ENCODE data around the gene FDX2. TPM values are rescaled to one million over a fixed set of nuclear protein-coding genes. Genes with fewer than 3 reads are reported as not detected.

Gene FDX2
- total RNA-seq, 4 donors from 2014 or later, result 9.1 to 32.0 (median 21.9) TPM

DNA sequence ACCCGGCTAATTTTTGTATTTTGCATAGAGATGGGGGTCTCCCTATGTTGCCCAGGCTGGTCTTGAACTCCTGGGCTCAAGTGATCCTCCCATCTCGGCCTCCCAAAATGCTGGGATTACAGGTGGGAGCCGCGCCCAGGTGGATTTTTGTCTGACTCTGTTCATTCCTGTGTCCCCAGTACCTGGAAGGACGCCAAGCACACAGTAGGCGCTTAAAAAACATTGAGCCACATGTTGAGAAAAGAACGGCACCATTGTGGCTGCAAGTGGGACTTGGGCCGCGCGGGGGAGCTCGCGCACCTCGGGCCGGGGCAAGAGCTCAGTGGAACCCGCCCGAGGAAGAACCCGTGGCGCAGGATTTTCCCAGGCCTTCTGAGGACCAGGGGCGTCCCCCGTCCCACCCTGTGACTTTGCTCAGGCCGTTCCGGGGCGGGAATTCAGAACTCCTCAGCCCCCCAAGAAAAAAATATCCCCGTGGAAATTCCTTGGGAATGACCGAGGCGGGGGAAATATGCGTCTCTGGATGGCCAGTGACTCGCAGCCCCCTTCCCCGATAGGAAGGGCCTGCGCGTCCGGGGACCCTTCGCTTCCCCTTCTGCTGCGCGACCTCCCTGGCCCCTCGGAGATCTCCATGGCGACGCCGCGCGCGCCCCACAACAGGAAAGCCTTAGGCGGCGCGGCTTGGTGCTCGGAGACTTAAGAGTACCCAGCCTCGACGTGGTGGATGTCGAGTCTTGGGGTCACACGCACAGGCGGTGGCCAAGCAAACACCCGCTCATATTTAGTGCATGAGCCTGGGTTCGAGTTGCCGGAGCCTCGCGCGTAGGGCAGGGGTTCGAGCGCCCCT, 46.3 kb downstream of the FDX2 start:
- peak; percentile 81 to 94 (median 92) for TF ChIP-seq CTCF (IDR thresholded peaks at IDR 0.05 in 4 of 5, conservative IDR thresholded peaks at IDR 0.05 in 1 of 5)
- no peak for TF ChIP-seq POLR2A (IDR thresholded peaks at IDR 0.05)
- intact Hi-C loops (cut with DNase I; ENCODE audit: low total_unique reads), result loop anchor here (1.0 to 5.0 kb wide), 2 partner anchors 63 to 120 kb away; partner anchors contain the start of gene RAVER1

GRCh38 chr19:10268071-10268470, 47.7 kb downstream of the FDX2 start:
- DNase-seq, result no peak
- peaks cover 5 to 21% of the 10 kb centered on the region in 2 donors for H3K4me1 ChIP-seq
- H3K27me3 ChIP-seq, result peaks cover 7 to 24% (median 18%) of the 10 kb centered on the region in 3 donors
- peak overlapping the region; percentile 38 to 84 (median 63) for H3K27ac ChIP-seq
- H3K9me3 ChIP-seq, result no peaks in the 10 kb centered on the region
- no peak for TF ChIP-seq POLR2A (IDR thresholded peaks at IDR 0.05)
- no peak for TF ChIP-seq CTCF (IDR thresholded peaks at IDR 0.05 in 4 of 5, conservative IDR thresholded peaks at IDR 0.05 in 1 of 5)
- intact Hi-C loops (cut with DNase I; ENCODE audit: low total_unique reads), result no loop called here
- no peaks in the 10 kb centered on the region for H3K36me3 ChIP-seq
- H3K4me3 ChIP-seq, result no peak overlapping the region
- in situ Hi-C loops (cut with MboI; ENCODE audit: low sequenced_read_pairs in 4 of 4), result loop anchor here (5.0 kb wide), 1 partner anchor 119 kb away; no protein-coding TSS in a partner anchor
- ATAC-seq, result peak in 1 of 2 donors; percentile 26

More for the DNA sequence above, 46.3 kb downstream of the FDX2 start:
- Histone ChIP-seq H3K27ac (peak overlapping the region; percentile 75 to 84 (median 78)), H3K9me3 (no peaks in the 10 kb centered on the region), H3K4me3 (peak overlapping the region; percentile 49 to 60 (median 56)), H3K36me3 (no peaks in the 10 kb centered on the region), H3K27me3 (peaks cover 7 to 24% (median 18%) of the 10 kb centered on the region in 3 donors), H3K4me1 (peaks cover 5 to 21% of the 10 kb centered on the region in 2 donors)
- ATAC-seq, result peak; percentile 72 to 75
- in situ Hi-C loops (cut with MboI; ENCODE audit: low sequenced_read_pairs in 4 of 4), result loop anchor here (5.0 kb wide), 1 partner anchor 118 kb away; no protein-coding TSS in a partner anchor
- DNase-seq, result peak; percentile 47 to 70

DNA sequence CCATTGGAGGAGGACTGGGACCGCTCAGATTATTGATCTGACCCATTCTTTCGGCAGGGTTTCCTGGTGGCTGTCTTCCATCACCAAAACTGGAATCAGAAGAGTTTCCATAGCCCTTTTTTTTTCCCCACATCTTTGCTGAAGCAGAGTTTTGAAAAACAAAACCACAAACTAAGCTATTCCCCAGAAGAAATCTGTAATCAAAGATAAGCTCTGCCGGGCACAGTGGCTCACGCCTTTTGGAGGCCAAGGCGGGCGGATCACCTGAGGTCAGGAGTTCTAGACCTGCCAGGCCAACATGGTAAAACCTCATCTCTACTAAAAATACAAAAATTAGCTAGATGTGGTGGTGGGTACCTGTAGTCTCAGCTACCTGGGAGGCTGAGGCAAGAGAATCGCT, 49.1 kb downstream of the FDX2 start:
- no peak for ATAC-seq
- H3K27ac ChIP-seq, result no peak overlapping the region
- H3K36me3 ChIP-seq, result no peaks in the 10 kb centered on the region
- H3K4me3 ChIP-seq, result no peak overlapping the region
- intact Hi-C loops (cut with DNase I; ENCODE audit: low total_unique reads), result no loop called here
- peaks cover 5 to 21% of the 10 kb centered on the region in 2 donors for H3K4me1 ChIP-seq
- DNase-seq, result no peak
- H3K9me3 ChIP-seq, result no peaks in the 10 kb centered on the region
- H3K27me3 ChIP-seq, result peaks cover 7 to 24% (median 18%) of the 10 kb centered on the region in 3 donors
- in situ Hi-C loops (cut with MboI; ENCODE audit: low sequenced_read_pairs in 4 of 4), result loop anchor here (5.0 kb wide), 1 partner anchor 121 kb away; no protein-coding TSS in a partner anchor
- TF ChIP-seq POLR2A (IDR thresholded peaks at IDR 0.05) (no peak), CTCF (IDR thresholded peaks at IDR 0.05 in 4 of 5, conservative IDR thresholded peaks at IDR 0.05 in 1 of 5) (no peak)

GRCh38 chr19:10262771-10263170, 53.0 kb downstream of the FDX2 start:
- Histone ChIP-seq H3K4me1 (no peaks in the 10 kb centered on the region), H3K9me3 (no peaks in the 10 kb centered on the region), H3K27me3 (no peaks in the 10 kb centered on the region), H3K36me3 (peaks cover 0 to 17% of the 10 kb centered on the region in 2 donors), H3K27ac (no peak overlapping the region), H3K4me3 (no peak overlapping the region)
- in situ Hi-C loops (cut with MboI; ENCODE audit: low sequenced_read_pairs in 4 of 4), result no loop called here
- ATAC-seq, result no peak
- intact Hi-C loops (cut with DNase I; ENCODE audit: low total_unique reads), result no loop called here
- DNase-seq, result no peak
- TF ChIP-seq CTCF (IDR thresholded peaks at IDR 0.05 in 4 of 5, conservative IDR thresholded peaks at IDR 0.05 in 1 of 5) (no peak), POLR2A (IDR thresholded peaks at IDR 0.05) (no peak)

Measured in gastrocnemius medialis (tissue), 4 donors.